Amniotic stem cell (primary cell): ENCODE data around the gene LPO.

ENCODE experiments used
- DNase-seq: peaks from one replicate; lab custom pipeline; 2025; lab: John Stamatoyannopoulos, UW

The LPO gene

DNA sequence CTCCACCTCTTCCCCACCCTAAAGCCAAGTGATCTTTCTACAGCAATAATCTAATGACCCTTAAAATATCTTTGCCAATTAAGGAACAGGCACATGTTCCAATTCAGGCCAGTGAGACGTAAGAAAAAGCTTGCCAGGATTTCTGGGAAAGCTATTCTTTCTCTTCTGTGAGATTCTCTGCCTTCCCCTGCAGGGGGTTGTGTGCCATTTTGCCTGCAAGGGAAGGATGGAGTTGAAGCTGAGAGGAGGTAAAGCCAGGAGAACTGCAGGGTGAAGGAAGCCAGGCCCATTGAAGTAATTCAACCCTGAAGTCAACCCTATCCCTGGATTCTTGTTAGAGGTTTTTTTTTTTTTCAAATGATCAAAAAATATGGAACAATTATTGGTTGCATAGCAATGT is 9.0 kb upstream of the LPO start:
- no peak for DNase-seq

DNA sequence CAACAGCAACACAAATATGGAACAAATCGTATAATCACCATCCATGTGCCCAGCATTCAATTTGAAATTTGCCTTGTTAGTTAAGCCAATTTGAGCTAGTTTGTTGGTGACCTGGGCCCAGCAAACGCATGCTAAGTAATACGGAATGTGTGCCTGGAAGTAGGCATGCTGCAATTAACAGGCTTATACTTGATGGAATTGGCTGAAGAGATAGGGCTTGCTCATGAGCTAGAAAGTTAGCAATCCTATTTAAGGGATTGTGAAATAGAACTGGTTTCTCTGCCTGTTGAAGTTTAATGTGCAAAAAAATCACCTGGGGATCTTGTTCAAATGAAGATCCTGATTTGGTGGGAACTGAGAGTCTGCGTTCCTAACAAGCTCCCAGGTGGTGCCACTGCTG is 8.5 kb upstream of the LPO start:
- no peak for DNase-seq

DNA sequence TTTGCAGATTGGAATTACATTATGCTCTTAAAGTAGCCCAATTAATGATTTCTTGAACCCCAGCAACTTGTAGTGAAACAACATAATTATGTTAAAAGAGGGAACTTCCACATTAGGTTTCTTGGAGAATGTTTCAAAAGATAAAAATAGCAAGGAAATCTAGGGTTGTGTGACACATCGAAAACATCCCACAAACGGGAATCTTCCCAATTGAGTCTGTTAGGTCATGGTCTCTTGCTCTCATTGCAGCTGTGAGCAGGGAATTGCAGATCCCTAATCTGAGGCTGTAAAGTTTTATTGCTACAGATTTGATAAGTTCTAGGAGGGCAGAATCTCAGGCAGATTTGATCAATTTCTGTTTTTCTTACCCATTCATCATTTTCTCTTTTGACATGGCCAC is 6.7 kb upstream of the LPO start:
- DNase-seq, result no peak

DNA sequence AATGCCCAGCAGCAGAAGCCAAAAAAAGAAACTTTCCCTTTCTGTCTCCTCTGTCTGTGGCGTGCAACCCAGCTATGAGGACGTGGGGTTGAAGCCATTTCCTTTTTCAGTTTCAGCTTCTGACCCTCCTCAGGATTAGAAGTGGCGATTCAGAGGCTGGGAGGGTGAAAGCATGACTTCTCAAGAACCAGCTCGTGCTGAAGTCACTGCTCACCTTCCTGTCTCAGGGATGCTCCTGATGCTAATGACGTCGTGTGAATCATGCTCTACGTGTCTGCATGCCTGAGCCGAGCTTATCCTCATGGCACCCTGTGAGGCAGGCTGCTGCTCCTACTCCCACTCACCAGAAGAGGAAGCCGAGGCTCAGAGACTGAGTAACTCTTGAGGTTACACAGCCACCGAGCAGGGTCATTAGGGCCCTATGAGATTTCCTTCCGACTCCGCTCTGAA is 5.7 kb upstream of the LPO start:
- DNase-seq, result no peak

DNA sequence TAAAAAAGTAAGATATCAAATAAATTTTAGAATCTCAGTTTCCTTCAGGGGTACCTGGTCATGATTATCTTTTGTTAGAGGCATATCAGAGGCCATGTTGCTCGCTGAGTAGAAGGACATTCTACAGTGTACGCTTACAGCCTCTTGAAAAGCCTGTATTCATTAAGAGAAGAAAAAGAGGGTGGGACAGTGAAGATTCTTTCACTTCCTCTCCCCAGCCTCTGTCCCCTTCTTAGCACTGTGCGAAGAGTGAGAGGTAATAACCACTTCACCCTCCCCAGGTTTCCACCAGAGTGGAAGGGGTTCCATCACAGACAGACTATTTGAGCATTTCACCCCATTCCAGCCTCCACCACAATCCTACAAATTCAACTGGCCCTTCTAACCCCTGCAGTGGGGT is 4.8 kb upstream of the LPO start:
- DNase-seq, result no peak

DNA sequence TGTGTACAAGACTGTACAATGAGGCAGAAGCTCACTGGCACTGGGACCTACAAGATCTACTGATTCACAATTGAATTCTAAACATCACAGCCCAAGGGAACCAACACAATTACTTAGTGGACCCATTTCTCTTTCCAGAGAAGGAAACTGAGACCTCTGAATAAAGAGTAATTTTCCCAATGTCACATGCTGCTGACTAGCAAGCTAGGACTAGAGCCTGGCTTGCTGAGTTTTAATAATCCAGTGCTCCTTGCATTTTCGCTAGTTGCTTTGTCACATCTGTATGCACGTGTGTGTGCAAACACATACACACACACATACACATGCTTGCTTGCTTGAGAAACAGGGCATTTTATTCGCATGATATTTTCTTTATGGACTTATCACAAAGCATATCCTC is 3.9 kb upstream of the LPO start:
- DNase-seq, result no peak

DNA sequence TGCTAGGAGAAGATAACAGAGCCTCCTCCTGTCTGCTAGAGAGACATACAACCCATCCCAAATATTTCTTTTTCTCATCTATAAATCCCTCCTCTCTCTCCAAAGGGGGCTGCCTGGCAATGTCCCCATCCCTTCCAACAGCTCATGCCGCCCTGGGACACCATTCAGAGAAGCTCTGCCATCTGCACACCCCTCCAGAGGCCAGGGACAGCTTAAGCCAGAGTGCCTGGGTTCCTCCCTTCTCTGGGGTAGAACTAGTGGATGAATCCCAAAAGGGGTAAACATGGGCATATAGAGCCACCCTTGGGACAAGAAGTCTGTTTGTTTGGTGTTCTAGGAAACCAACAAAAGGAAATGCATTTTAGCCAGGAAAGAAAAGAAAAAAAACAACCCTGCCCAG is 2.6 kb upstream of the LPO start:
- no peak for DNase-seq

DNA sequence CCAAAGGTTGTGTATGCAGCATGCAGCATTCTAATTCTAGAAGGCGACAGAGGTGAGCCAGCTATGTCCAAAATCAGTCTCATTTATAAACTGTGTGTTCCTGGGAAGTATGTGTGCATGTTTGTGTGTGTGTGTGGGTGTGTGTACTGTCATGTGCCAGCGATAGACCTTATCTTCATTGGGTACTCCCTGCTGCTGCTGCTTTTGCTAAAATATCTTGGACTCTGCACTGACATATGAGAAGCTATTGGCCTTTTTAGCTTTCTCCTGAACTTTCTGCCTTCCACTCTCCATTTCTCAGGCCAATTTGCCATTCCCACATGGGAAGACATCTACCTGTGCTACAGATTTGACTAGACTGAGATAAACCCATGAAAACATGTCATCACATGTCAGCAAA is 2.0 kb upstream of the LPO start:
- no peak for DNase-seq

DNA sequence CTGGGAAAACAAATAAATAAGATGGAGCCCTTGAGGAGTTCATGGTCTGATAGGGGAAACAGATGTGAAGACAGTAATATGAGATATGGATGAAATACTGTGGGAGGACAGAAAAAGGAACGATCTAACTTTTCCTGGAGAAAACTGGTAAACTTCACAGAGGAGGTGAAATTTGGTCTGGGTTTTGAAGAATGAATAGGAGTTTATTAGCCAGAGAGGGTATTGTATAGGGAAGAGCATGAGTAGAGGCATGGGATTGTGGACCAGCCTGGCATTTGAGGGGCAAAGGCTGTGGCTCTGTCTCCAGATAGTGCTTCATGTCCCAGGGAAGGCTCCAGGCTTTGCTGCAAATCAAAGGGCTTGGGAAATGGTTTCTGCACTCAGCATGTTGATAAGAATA is 1.6 kb downstream of the LPO start:
- DNase-seq, result no peak

DNA sequence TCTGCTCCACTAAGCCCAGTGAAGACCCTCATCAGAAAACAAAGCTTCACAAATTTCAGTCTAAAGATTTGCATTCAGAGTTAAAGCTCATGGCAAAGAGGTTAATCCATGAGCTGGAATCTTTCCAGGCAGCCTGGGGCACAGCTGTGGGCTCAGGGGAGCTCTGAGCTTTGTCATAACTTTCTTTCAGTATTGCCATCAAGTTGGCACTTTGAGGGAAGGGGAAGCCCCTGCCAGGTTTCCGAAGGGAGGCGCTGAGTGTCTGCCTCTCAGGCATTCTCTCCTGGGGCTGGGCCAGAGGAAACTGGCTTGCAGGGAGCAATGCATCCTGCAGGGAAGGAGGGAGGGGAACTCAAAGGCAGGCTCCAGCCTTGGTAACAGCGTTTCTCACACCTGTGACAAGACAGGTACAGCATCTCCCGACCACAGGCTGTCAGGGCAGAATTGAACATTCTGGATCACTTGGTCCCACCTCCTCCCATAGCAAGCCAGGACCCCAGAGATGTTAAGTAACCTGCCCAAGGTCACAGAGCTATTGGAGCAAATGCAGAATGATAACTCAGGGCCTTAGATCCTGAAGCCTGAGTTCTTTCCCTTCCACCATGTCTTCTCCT is 3.9 kb downstream of the LPO start:
- no peak for DNase-seq

DNA sequence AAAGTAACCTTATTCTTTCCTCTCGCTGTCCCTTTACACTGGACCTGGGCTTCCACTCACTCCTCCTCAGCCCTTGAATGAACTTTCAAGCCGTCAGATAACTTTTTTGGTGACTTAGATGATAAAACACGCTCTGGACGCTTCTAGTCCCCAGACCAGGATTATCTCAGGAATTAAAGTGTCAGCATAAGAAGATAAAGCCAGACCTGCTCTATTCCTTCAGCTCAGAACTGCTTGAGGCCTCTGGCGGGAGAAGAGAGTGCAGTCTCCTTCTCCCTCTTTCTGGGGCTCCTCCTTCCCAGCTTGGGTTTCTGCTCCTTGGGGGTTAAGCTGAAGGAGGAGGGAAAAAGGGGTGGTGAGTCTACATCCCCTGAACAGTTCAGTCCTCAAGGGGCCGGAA is 6.6 kb downstream of the LPO start:
- no peak for DNase-seq

DNA sequence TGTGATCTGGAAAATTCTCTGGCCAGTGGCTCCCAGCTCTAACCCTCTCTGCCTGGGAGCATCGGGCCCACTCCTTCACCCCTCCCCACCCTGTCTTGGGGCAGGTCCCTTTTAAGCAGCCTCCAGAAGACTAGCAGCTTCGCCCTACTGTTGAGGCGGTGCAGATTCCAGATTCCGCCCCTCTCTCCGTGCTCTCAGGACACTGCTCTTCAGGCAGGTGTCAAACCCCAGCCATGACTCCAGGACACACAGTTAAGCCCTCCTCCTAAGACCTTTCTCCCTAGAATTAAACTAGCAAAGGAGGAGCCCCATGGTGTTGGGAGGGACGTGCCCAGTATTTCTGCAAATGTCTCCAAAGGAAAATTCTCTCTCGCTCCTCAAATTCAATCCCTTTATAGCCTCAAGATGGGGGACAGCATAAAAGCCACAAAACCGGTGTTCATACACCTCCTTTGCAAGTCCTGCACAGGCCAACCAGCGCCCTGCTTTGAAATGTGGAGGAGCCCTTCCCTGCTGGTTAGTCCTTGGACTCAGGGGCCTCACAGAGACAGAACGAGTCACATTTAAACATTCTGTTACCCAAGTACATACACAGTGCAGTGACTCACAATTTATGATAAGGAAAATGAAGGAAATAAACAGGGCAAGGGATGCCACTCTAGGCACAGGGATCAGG is 7.2 kb downstream of the LPO start:
- no peak for DNase-seq

DNA sequence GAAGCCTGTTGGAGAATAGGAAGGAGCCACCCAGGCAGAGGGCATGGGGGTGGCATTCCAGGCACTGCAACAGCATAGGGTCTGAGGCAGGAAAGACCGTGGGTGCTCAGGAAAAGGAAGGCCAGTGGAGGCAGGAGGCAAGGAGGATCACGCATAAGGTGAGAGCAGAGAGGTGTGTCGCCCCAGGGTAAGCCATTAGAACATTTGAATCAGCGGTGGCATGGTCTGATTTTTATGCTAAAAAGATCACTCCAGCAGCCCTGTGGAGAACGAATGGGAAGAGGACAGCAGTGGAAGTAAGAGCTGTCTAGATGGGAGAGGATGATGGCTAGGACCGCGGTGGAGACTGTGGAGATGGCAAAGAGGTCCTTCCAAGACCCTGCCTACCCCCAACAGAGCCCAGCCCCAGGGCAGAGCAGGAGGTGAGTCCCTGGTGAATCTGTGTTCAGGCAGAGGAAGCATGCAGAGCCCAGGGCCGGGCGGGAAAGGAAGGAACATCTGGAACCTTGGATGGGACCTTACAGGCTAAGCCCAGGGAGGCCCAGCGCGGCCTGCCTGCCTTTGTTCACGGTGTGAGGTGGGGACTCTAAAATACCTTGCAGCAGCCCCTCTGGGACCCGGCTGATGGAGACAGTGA is 7.8 kb downstream of the LPO start:
- no peak for DNase-seq

DNA sequence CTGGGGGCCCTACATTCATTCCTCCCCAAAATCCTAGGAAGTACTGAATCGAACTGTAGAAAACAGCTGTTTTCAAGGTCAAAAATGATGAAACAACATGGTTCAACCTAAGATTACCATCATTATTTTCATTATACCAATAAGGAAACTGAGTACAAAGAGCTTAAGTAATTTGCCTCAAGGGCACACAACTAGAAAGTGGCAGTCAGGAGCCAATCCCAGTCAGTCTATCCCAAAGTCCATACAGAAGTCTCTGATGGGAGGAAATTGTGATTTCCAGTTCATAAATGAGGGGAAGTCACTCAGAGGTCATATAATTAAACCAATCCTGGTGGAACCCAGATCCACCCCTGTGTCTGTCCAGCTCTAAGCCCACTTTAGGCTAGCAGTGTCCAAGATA is 8.4 kb downstream of the LPO start:
- no peak for DNase-seq

DNA sequence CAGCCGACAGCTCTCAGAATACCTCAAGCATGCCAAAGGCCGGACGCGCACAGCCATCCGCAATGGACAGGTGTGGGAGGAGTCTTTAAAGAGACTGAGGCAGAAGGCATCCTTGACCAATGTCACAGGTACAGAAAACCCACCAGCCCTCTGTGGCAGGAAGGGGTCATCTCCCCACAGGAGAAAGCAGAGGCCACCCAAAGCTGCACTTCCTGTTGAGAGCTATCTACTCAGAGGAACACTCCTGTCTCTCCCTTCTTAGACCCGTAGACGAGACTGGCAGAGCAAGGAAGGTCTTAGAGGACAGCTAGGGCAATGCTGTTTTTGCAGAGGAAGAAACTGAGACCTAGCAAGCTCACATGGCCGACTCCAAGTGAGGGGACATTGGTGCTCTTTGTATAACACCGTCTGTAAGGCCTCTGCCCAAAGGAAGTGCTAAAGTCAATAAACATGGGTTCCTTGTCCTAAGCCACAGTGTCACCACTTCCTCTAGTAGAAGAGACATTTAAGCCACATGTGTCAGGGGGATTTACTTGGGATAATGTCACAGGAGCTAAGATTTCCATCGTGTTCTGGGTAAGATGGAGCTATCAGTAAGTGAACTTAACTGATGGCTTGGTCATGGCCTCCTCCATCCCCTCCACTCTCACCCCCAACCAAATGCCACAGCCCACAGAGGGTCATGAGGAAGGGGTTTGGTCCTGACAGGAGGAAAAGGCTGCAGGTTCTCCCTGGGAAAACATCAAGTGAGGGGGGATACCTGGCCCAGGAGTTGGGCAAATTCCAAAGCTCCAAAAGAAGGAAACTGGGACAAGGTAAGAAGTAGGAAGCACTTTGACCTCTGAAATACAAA is 9.4 kb downstream of the LPO start:
- DNase-seq, result no peak

DNA sequence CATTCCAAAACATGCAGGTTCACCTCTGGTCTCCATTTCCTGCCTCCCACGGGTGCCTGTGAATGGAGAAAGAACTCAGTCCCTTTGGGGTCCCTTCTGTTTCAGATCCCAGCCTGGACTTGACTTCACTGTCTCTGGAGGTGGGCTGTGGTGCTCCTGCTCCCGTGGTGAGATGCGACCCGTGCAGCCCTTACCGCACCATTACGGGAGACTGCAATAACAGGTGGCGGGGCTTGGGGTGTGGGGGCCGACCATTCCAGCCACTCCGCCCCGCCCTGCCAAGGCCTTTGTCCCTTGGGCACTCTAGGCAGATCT is 10.5 kb downstream of the LPO start:
- no peak for DNase-seq

DNA sequence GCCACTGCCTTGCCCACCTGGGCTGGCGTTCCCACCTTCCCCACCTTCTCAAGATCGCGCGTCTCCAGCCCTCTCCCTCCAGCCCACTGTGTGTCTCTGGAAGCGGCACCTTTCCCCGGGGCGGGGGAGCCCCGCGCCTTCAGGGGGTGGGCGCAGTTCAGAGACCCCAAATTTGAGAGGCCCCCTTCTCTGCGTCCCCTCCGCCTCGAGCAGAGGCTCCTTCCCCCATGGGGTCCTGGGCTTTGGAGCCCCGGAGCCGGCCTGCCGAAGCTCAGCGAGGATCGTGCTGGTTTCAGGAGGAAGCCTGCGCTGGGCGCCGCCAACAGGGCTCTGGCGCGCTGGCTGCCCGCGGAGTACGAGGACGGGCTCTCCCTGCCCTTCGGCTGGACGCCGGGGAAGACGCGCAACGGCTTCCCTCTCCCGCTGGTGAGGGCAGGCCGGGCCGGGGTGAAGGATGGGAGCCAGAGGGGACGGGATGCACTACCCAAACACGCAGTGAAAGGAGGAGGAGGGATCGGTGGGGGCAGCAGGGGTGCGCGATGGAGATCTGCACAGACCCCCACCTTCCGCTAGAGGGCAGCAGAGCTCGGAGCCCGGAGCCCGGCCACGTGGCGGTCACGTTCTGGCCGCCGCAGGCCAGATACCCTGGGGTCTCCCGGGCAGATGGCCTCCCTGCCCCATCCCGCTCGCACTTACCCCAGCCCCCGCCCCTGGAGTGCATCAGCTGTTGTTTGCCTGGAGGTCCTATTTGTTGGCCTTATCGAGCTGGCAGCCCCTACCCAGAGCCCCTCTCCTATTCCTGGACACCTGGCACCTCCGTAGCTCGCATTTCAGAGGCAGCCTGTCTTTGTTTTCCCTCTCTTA is 11.1 kb downstream of the LPO start:
- DNase-seq, result no peak

DNA sequence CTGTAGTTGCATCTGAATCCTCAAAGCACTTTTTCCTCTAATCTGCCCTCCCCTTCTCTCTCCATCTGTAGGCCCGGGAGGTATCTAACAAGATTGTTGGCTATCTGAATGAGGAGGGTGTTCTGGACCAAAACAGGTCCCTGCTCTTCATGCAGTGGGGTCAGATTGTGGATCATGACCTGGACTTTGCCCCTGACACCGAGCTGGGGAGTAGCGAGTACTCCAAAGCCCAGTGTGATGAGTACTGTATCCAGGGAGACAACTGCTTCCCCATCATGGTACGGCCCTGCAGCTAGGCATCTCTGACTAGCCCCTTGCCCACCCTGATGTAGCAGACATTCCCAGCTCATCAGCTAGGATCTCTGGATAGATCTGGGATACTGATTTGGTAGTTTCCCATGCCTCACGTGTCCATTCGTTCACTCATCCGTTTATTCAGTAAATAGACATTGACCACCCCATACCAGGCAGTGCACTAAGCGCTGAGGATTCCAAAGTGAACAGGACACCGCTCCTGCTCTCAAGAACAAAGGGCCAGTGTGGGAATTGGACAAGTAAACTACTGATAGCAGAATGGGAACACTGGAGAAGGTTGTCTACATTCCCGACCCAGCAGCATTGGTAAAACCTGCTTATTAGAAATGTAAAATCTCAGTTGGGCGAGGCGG is 12.1 kb downstream of the LPO start:
- no peak for DNase-seq

DNA sequence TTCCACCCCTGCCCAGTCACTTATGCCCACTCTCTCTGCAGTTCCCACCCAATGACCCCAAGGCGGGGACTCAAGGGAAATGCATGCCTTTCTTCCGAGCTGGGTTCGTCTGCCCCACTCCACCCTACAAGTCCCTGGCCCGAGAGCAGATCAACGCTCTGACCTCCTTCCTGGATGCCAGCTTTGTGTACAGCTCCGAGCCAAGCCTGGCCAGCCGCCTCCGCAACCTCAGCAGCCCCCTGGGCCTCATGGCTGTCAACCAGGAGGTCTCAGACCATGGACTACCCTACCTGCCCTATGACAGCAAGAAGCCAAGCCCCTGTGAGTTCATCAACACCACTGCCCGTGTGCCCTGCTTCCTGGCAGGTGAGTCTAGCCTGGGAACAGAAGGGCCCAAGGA is 13.8 kb downstream of the LPO start:
- DNase-seq, result no peak

DNA sequence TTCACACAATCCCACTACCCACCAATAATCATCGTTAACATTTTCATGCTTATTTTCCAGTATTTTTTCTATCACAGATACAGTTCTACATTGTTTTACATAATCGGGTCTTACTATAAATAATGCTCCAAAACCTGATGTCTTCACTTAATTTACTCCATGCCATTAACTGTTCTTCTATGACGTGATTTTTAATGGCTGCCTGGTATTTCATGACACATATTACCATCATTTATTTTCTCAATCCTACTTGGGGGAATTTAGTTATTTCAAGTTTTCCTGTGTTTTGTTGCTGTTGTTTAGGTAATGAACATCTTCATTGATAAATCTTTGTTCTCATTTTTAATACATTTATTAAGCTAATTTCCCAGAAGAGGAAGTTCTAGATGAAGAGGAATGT is 14.7 kb downstream of the LPO start:
- no peak for DNase-seq

DNA sequence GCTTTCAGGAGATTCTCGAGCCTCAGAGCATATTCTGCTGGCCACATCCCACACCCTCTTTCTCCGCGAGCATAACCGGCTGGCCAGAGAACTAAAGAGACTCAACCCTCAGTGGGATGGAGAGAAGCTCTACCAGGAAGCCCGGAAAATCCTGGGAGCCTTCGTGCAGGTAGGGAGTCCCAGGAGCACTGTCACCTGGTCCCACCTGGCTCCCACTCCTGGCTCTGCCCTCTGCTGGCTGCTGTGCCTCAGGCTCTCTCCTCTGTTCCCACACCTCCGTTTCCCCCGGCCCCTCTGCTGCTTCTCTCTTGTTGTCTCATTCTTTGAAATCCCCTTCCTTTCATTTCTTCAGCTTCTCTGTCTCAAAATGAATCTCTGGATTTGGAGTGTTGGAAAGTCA is 16.4 kb downstream of the LPO start:
- DNase-seq, result no peak

DNA sequence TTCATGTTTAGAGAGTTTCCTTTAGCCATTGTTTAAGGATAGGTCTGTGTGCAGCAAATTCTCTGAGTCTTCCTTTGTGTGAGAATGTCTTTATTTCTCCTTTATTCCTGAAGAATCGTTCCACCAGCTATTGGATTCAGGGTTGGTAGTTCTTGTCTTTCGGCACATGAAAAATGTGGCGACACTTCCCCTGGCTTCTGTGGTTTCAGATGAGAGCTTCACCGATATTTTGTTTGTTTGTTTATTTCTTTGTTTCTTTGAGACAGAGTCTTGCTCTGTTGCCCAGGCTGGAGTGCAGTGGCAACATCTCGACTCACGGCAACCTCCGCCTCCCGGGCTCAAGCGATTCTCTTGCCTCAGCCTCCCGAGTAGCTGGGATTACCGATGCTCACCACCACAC is 23.8 kb downstream of the LPO start:
- DNase-seq, result no peak
